GM12875 (cell line): ENCODE results near the gene OVOL3.
"Not testable (repeated sequence)": the region's sequence is repeated elsewhere in the genome, so short reads cannot be mapped to it uniquely, and the experiment has no call there.

Experiments
- H3K4me3 ChIP-seq: one replicate; pipeline ENCODE4 v1.5.1; 2011; ENCODE audit warnings: low read depth, low read length, control low read depth
- CTCF ChIP-seq: IDR thresholded peaks from 2 replicates; pipeline ENCODE4 v1.5.1; 2011; ENCODE audit warnings: low read depth, mild to moderate bottlenecking, control low read depth, inconsistent platforms, low read length, moderate library complexity, borderline replicate concordance; ENCODE audit not compliant: insufficient read depth

Gene OVOL3

GRCh38 chr19:36116344-36116637, 5.3 kb downstream of the OVOL3 start:
- peak overlapping the region; percentile 81 for H3K4me3 ChIP-seq
- TF ChIP-seq CTCF = no peak

- TF ChIP-seq CTCF = no peak
- no peak overlapping the region for H3K4me3 ChIP-seq
These were observed 9.4 kb downstream of the OVOL3 start for GRCh38 chr19:36120092-36120983.

GRCh38 chr19:36120984-36121358, 10.0 kb downstream of the OVOL3 start:
- no peak for TF ChIP-seq CTCF

GRCh38 chr19:36121486-36122124, 10.7 kb downstream of the OVOL3 start:
- no peak overlapping the region for H3K4me3 ChIP-seq
- no peak for TF ChIP-seq CTCF

More at GRCh38 chr19:36120984-36121358, 10.0 kb downstream of the OVOL3 start:
- no peak overlapping the region for H3K4me3 ChIP-seq

GRCh38 chr19:36125557-36125956, 14.6 kb downstream of the OVOL3 start:
- H3K4me3 ChIP-seq = no peak overlapping the region
- TF ChIP-seq CTCF = no peak

- TF ChIP-seq CTCF = no peak
- H3K4me3 ChIP-seq = peak overlapping the region; percentile 57
These were observed 17.4 kb downstream of the OVOL3 start for GRCh38 chr19:36128392-36128736.

GRCh38 chr19:36131221-36131620, 20.3 kb downstream of the OVOL3 start:
- H3K4me3 ChIP-seq = not testable (repeated sequence)

- not testable (repeated sequence) for H3K4me3 ChIP-seq
These were observed 23.9 kb downstream of the OVOL3 start for GRCh38 chr19:36134867-36135266.
